GM23338 (cell line): ENCODE results near the gene HBB. TPM values are rescaled to one million over a fixed set of nuclear protein-coding genes. Genes with fewer than 3 reads are reported as not detected.

Experiments
- ATAC-seq: fragments of 200-7000 bp; cut with Tn5 transposase; 3 replicates; pipeline ENCODE4 v1.9.1; 2020
- DNase-seq: peaks from one replicate; pipeline ENCODE4 v3.0.0-alpha.2; 2015; ENCODE audit warnings: low spot score
- H2AFZ ChIP-seq: fragments of 200-600 bp; sonication (generic); 2 replicates; pipeline ENCODE4 v1.8.0; 2016; ENCODE audit warnings: antibody characterized with exemption, mild to moderate bottlenecking, moderate library complexity
- H3F3A ChIP-seq: fragments of 200-600 bp; sonication (generic); replicated peaks from 2 replicates; pipeline ENCODE4 v1.8.0; 2017; ENCODE audit warnings: antibody characterized with exemption, mixed run types, low read depth
- H3K27ac ChIP-seq: fragments of 200-600 bp; sonication (generic); 2 replicates; pipeline ENCODE4 v1.6.1; 2016; ENCODE audit warnings: low read depth
- H3K27me3 ChIP-seq: fragments of 200-600 bp; sonication (generic); 2 replicates; pipeline ENCODE4 v1.8.0; 2016; ENCODE audit warnings: mild to moderate bottlenecking, mixed run types, moderate library complexity; ENCODE audit not compliant: insufficient read depth
- H3K36me3 ChIP-seq: fragments of 200-600 bp; sonication (generic); 2 replicates; pipeline ENCODE4 v1.8.0; 2016; ENCODE audit warnings: mild to moderate bottlenecking; ENCODE audit not compliant: insufficient read depth
- H3K4me1 ChIP-seq: fragments of 200-600 bp; sonication (generic); 2 replicates; pipeline ENCODE4 v1.8.0; 2016; ENCODE audit warnings: mild to moderate bottlenecking, moderate library complexity; ENCODE audit not compliant: insufficient read depth
- H3K4me2 ChIP-seq: fragments of 200-600 bp; sonication (generic); 2 replicates; pipeline ENCODE4 v1.7.1; 2017; ENCODE audit warnings: mixed run types
- H3K4me3 ChIP-seq: fragments of 200-600 bp; sonication (generic); 2 replicates; pipeline ENCODE4 v1.6.1; 2016; ENCODE audit warnings: mixed run types
- H3K79me2 ChIP-seq: fragments of 200-600 bp; sonication (generic); replicated peaks from 2 replicates; pipeline ENCODE4 v1.8.0; 2017; ENCODE audit warnings: mild to moderate bottlenecking; ENCODE audit not compliant: insufficient read depth
- H3K9me2 ChIP-seq: fragments of 200-600 bp; sonication (generic); 2 replicates; pipeline ENCODE4 v1.8.0; 2017; ENCODE audit not compliant: insufficient read depth
- H4K20me1 ChIP-seq: fragments of 200-600 bp; sonication (generic); replicated peaks from 2 replicates; pipeline ENCODE4 v1.8.0; 2017; ENCODE audit warnings: mild to moderate bottlenecking; ENCODE audit not compliant: insufficient read depth
- H3K27ac Mint-ChIP-seq: 2 replicates; pipeline ENCODE4 v1.8.0; 2020; ENCODE audit warnings: inconsistent platforms, mild to moderate bottlenecking, moderate library complexity, mixed read lengths
- H3K27me3 Mint-ChIP-seq: 3 replicates; pipeline ENCODE4 v1.8.0; 2022; ENCODE audit warnings: low read depth, mild to moderate bottlenecking, moderate library complexity, mixed read lengths, inconsistent platforms; ENCODE audit not compliant: insufficient read depth, poor library complexity
- H3K36me3 Mint-ChIP-seq: 3 replicates; pipeline ENCODE4 v1.8.0; 2021; ENCODE audit warnings: low read depth, mild to moderate bottlenecking, inconsistent platforms, moderate library complexity, mixed read lengths
- H3K4me1 Mint-ChIP-seq: 3 replicates; pipeline ENCODE4 v1.8.0; 2020; ENCODE audit warnings: mild to moderate bottlenecking, inconsistent platforms, mixed read lengths
- H3K4me3 Mint-ChIP-seq: 3 replicates; pipeline ENCODE4 v1.8.0; 2021; ENCODE audit warnings: moderate library complexity, mild to moderate bottlenecking, inconsistent platforms, mixed read lengths
- H3K9me3 Mint-ChIP-seq: 3 replicates; pipeline ENCODE4 v1.8.0; 2020; ENCODE audit warnings: moderate library complexity, mild to moderate bottlenecking, inconsistent platforms, mixed read lengths
- CREB1 ChIP-seq: fragments of 250-450 bp; sonication (Bioruptor Pico); IDR thresholded peaks from 2 replicates; pipeline ENCODE4 v1.5.0; 2020; ENCODE audit warnings: low read depth, mild to moderate bottlenecking, moderate library complexity
- EZH2 ChIP-seq: fragments of 200-600 bp; sonication (generic); IDR thresholded peaks from one replicate; pipeline ENCODE4 v1.8.0; 2017; ENCODE audit warnings: antibody characterized with exemption, mild to moderate bottlenecking, low read depth; ENCODE audit not compliant: unreplicated experiment
- EZH2phosphoT487 ChIP-seq: fragments of 200-600 bp; sonication (generic); IDR thresholded peaks from one replicate; pipeline ENCODE4 v1.8.1; 2018; ENCODE audit warnings: antibody characterized with exemption; ENCODE audit not compliant: unreplicated experiment
- JUNB ChIP-seq: IDR thresholded peaks from one replicate; pipeline ENCODE4 v1.6.1; 2016; ENCODE audit warnings: antibody characterized with exemption; ENCODE audit not compliant: unreplicated experiment
- NANOG ChIP-seq: IDR thresholded peaks from 2 replicates; pipeline ENCODE4 v1.6.1; 2016; ENCODE audit warnings: antibody characterized with exemption, borderline replicate concordance
- POLR2AphosphoS5 ChIP-seq: IDR thresholded peaks from 2 replicates; pipeline ENCODE4 v1.6.1; 2016; ENCODE audit warnings: antibody characterized with exemption, low read depth
- STAT1 ChIP-seq: IDR thresholded peaks from one replicate; pipeline ENCODE4 v1.6.1; 2016; ENCODE audit warnings: antibody characterized with exemption; ENCODE audit not compliant: unreplicated experiment
- ZNF114 ChIP-seq: fragments of 250-450 bp; sonication (Bioruptor Pico); IDR thresholded peaks from 2 replicates; pipeline ENCODE4 v1.5.0; 2020; ENCODE audit warnings: mild to moderate bottlenecking, moderate library complexity
- ZNF331 ChIP-seq: fragments of 250-450 bp; sonication (Bioruptor Pico); IDR thresholded peaks from 2 replicates; pipeline ENCODE4 v1.5.0; 2020; ENCODE audit warnings: low read depth, mild to moderate bottlenecking, moderate library complexity
- polyA plus RNA-seq: library from polyadenylated mRNA; unstranded; fragments of >200 nt; fragmentation: Nextera tagmentation; extraction: Ambion mirVana; gene quantifications from 2 replicates; pipeline ENCODE4 v1.2.1, GENCODE V29; 2016
- total RNA-seq: library from RNA; depleted of rRNA; stranded (reverse); fragments of >200 nt; shearing (Covaris generic); gene quantifications from 2 replicates; pipeline ENCODE4 v1.2.3, GENCODE V29; 2014
- TF ChIP-seq, protein P1 (sequence below): IDR thresholded peaks from 2 replicates; pipeline ENCODE4 v1.6.1; 2016; ENCODE audit warnings: antibody characterized with exemption
- TF ChIP-seq, protein P2 (sequence below), 2 experiments: fragments of 200-600 bp in 1 of 2; sonication (generic) in 1 of 2; conservative IDR thresholded peaks; 2 replicates each; pipeline versions ENCODE4 v1.5.1 to v1.6.1; 2016 to 2017; ENCODE audit warnings: antibody characterized with exemption in 2 of 2, low read depth in 2 of 2, mild to moderate bottlenecking in 2 of 2, moderate library complexity in 1 of 2
- TF ChIP-seq, protein P3 (sequence below): fragments of 250-450 bp; sonication (Bioruptor Pico); IDR thresholded peaks from 2 replicates; pipeline ENCODE4 v1.5.0; 2020; ENCODE audit warnings: mild to moderate bottlenecking, moderate library complexity

The HBB gene
- total and polyA plus RNA-seq, 2 experiments from 2014 or later: not detected

GRCh38 chr11:5196067-5196466 lies 30.8 kb downstream of the HBB start (continued):
- TF ChIP-seq POLR2AphosphoS5 (no peak), STAT1 (no peak), ZNF114 (CRISPR knock-in tag) (no peak), NANOG (no peak), CREB1 (CRISPR knock-in tag) (no peak), JUNB (no peak), EZH2phosphoT487 (no peak), EZH2 (no peak), ZNF331 (CRISPR knock-in tag) (no peak)
- TF ChIP-seq, protein P1, sequence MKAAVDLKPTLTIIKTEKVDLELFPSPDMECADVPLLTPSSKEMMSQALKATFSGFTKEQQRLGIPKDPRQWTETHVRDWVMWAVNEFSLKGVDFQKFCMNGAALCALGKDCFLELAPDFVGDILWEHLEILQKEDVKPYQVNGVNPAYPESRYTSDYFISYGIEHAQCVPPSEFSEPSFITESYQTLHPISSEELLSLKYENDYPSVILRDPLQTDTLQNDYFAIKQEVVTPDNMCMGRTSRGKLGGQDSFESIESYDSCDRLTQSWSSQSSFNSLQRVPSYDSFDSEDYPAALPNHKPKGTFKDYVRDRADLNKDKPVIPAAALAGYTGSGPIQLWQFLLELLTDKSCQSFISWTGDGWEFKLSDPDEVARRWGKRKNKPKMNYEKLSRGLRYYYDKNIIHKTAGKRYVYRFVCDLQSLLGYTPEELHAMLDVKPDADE: no peak

DNA sequence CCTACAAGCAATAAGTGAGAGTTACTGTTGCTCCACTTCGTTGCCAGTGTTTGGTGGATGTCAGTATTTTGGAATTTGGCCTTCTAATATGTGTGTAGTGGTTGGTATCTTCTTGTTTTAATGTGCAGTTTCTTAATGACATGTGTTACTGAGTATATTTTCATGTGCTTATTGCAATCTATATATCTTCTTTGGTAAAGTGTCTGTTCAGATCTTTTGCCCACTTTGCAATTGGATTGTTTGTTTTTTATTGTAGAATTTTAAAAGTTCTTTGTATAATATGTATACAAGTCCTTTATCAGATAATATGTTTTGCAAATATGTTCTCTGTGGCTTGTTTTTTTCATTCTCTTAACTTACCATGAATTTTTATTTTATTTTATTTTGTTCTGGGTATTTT lies 34.1 kb downstream of the HBB start:
- Mint-ChIP-seq H3K4me1 (peaks cover 8% of the 10 kb centered on the region; the same call in 2 of the 3 replicates), H3K36me3 (peaks cover 12% of the 10 kb centered on the region), H3K27ac (no peak overlapping the region), H3K4me3 (no peak overlapping the region), H3K9me3 (peaks cover 23% of the 10 kb centered on the region), H3K27me3 (no peaks in the 10 kb centered on the region)
- Histone ChIP-seq H3K27me3 (no peaks in the 10 kb centered on the region), H3K36me3 (no peaks in the 10 kb centered on the region), H2AFZ (no peak overlapping the region), H3K4me3 (no peak overlapping the region), H3K4me1 (no peaks in the 10 kb centered on the region), H3K79me2 (no peaks in the 10 kb centered on the region), H3F3A (no peaks in the 10 kb centered on the region), H4K20me1 (no peaks in the 10 kb centered on the region), H3K4me2 (no peak overlapping the region), H3K9me2 (no peaks in the 10 kb centered on the region), H3K27ac (no peak overlapping the region)
- DNase-seq (no peak), ATAC-seq (no peak)
- no peak for TF ChIP-seq EZH2phosphoT487
- TF ChIP-seq, protein P1: no peak
- TF ChIP-seq NANOG: no peak
- no peak for TF ChIP-seq POLR2AphosphoS5
- TF ChIP-seq, protein P2, sequence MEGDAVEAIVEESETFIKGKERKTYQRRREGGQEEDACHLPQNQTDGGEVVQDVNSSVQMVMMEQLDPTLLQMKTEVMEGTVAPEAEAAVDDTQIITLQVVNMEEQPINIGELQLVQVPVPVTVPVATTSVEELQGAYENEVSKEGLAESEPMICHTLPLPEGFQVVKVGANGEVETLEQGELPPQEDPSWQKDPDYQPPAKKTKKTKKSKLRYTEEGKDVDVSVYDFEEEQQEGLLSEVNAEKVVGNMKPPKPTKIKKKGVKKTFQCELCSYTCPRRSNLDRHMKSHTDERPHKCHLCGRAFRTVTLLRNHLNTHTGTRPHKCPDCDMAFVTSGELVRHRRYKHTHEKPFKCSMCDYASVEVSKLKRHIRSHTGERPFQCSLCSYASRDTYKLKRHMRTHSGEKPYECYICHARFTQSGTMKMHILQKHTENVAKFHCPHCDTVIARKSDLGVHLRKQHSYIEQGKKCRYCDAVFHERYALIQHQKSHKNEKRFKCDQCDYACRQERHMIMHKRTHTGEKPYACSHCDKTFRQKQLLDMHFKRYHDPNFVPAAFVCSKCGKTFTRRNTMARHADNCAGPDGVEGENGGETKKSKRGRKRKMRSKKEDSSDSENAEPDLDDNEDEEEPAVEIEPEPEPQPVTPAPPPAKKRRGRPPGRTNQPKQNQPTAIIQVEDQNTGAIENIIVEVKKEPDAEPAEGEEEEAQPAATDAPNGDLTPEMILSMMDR (conservative IDR thresholded peaks at IDR 0.05; ENCODE audit: low read depth in 2 of 2): no peak
- TF ChIP-seq, protein P3, sequence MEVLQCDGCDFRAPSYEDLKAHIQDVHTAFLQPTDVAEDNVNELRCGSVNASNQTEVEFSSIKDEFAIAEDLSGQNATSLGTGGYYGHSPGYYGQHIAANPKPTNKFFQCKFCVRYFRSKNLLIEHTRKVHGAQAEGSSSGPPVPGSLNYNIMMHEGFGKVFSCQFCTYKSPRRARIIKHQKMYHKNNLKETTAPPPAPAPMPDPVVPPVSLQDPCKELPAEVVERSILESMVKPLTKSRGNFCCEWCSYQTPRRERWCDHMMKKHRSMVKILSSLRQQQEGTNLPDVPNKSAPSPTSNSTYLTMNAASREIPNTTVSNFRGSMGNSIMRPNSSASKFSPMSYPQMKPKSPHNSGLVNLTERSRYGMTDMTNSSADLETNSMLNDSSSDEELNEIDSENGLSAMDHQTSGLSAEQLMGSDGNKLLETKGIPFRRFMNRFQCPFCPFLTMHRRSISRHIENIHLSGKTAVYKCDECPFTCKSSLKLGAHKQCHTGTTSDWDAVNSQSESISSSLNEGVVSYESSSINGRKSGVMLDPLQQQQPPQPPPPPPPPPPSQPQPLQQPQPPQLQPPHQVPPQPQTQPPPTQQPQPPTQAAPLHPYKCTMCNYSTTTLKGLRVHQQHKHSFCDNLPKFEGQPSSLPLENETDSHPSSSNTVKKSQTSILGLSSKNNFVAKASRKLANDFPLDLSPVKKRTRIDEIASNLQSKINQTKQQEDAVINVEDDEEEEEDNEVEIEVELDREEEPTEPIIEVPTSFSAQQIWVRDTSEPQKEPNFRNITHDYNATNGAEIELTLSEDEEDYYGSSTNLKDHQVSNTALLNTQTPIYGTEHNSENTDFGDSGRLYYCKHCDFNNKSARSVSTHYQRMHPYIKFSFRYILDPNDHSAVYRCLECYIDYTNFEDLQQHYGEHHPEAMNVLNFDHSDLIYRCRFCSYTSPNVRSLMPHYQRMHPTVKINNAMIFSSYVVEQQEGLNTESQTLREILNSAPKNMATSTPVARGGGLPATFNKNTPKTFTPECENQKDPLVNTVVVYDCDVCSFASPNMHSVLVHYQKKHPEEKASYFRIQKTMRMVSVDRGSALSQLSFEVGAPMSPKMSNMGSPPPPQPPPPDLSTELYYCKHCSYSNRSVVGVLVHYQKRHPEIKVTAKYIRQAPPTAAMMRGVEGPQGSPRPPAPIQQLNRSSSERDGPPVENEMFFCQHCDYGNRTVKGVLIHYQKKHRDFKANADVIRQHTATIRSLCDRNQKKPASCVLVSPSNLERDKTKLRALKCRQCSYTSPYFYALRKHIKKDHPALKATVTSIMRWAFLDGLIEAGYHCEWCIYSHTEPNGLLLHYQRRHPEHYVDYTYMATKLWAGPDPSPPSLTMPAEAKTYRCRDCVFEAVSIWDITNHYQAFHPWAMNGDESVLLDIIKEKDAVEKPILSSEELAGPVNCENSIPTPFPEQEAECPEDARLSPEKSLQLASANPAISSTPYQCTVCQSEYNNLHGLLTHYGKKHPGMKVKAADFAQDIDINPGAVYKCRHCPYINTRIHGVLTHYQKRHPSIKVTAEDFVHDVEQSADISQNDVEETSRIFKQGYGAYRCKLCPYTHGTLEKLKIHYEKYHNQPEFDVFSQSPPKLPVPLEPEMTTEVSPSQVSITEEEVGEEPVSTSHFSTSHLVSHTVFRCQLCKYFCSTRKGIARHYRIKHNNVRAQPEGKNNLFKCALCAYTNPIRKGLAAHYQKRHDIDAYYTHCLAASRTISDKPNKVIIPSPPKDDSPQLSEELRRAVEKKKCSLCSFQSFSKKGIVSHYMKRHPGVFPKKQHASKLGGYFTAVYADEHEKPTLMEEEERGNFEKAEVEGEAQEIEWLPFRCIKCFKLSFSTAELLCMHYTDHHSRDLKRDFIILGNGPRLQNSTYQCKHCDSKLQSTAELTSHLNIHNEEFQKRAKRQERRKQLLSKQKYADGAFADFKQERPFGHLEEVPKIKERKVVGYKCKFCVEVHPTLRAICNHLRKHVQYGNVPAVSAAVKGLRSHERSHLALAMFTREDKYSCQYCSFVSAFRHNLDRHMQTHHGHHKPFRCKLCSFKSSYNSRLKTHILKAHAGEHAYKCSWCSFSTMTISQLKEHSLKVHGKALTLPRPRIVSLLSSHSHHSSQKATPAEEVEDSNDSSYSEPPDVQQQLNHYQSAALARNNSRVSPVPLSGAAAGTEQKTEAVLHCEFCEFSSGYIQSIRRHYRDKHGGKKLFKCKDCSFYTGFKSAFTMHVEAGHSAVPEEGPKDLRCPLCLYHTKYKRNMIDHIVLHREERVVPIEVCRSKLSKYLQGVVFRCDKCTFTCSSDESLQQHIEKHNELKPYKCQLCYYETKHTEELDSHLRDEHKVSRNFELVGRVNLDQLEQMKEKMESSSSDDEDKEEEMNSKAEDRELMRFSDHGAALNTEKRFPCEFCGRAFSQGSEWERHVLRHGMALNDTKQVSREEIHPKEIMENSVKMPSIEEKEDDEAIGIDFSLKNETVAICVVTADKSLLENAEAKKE: no peak
